Measurements from ENCODE around the gene CACNA1F.

Gene CACNA1F

DNA sequence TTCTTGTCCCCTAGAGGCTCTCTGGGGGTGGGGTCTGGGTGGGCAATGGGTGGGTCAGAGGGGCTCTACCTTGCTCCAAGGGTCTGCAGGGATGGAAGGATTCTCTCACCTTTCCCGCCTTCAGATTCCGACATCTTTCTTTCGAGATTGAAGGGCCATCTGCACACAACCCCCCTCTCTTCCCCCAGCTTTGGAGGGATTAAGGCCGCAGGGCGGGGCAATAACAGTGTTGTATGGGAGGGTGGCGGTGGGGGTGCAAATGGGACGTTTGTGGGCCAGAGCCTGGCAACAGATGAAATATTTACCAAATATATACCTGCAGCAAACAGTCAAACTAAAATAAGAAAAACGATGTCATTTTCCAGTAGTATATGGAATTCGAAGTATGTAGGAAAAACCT lies at the start of gene CACNA1F:
TSS of gene CACNA1F (minus strand) at position 165 of the 400 bp plus-strand sequence. CDS start at position 134, 31 bp downstream.
- no peak for DNase-seq

- no peak for DNase-seq
Measured at GRCh38 chrX:49282647-49283011, 49.5 kb upstream of the CACNA1F start.

DNA sequence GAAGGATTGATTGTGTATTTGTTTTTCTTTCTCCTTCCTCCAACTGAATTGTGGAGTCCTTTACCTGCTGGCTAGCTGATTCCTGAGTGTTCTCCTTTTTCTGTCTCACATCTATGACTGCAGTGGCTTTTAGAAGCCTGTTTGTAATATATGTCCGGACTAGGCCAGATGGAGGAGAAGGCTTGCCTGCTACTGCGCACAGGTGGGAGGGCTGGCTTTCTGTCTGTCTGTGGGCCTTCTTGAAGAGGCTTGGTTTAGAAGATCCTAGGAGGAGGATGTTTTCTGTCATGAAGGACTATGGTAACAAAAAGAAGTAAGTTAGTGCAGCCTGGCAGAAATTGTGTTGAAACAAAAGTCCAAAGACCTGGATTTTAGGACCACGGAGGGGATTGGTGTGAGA lies 44.9 kb upstream of the CACNA1F start:
- no peak for DNase-seq

GRCh38 chrX:49277535-49277830 lies 44.3 kb upstream of the CACNA1F start:
- no peak for DNase-seq

DNA sequence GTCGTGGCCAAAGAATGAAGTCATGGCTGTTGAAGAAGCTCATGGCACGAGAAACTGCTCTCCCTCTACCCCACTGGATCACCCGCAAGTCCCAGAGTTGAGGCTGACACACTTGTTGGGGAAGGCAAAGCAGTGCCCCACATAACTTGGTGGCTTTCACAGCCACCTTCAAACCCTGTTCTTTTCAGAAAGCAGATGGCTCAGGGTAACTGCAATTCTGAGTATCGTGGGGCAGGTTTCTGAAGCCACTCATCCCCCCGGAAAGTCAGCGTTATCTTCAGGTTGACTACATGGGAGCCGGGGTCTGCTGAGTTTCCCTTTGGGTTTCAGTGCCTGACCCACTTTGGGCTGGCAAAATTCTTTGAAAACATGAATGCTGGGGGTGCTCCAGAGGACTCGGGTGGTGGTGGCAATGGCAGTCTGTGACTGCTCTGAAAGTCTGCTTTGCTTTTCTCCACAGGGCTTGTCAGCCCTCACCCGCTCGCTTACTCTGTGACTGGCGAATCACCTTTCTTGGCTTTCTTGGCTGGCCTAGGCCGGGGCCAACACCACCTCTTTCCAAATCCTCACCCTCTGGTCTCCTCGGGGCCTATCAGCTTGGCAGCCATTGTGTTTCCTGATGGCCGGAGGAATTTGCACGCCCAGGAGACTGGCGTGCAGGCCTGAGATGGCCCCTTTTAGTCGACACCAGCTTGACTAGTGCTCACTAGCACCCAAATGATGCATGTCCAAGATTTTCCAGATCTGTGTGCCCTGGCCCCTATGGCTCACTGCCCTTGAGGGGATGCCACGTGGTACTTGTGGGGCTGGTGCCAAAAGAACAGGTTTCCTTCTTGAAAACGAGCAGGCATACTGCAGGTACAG lies 43.8 kb upstream of the CACNA1F start:
- no peak for DNase-seq

- no peak for DNase-seq
Measured at GRCh38 chrX:49276207-49276606, 43.1 kb upstream of the CACNA1F start.

DNA sequence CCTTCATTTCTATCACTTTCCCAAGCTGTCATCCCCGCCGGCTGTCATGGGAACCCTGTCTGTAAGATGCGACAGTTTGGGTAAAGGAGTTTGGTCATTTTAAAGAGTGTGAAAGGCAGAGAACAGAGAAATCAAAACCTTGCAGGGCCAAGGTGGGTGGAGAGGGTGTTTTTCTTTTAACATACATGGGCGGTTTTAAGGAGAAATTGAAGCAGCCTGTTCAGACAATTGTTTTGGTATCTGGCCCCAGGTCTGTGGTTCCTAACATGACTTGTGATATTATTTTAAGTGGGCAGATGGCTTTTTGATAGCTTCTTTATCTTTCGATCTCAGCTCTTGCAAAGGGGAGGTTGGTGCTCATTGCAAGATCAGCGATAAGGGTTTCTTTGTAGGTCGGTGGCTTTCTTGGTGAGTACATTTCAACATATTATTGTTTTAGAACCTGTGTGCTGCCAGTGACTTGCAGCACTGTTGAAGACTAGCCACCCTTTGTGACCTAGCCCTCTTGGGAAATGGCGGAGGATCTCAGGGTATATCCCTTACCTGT lies 40.1 kb upstream of the CACNA1F start:
- no peak for DNase-seq

- DNase-seq: no peak
Measured at GRCh38 chrX:49272421-49272820, 39.3 kb upstream of the CACNA1F start.

DNA sequence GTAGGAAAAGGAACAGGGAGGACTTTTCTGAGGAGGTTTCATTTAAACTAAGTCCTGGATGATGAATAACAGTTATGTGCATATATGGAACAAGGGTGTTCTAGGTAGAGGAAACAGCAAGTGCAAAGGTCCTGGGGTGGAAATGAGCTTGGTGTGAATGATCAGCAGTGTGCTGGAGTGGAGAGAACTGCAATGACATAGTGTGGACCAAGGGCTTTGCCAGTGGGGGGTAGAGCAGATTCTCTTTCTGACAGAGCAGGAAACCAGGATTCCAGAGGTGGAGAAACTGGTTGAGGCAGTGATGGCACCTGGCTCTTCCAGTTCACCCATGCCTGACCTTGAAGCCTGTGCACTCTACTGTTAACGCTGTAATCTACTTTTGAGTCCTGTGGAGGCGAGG lies 38.2 kb upstream of the CACNA1F start:
- no peak for DNase-seq

- no peak for DNase-seq
Measured at GRCh38 chrX:49270249-49270921, 37.2 kb upstream of the CACNA1F start.

GRCh38 chrX:49269767-49270248 lies 36.7 kb upstream of the CACNA1F start, which contains the start of gene PPP1R3F:
TSS of gene PPP1R3F (plus strand) at chrX:49269793. CDS start at chrX:49269870, 77 bp downstream.
- no peak for DNase-seq

GRCh38 chrX:49269010-49269766 lies 36.0 kb upstream of the CACNA1F start:
- peak; percentile 96 for DNase-seq

DNA sequence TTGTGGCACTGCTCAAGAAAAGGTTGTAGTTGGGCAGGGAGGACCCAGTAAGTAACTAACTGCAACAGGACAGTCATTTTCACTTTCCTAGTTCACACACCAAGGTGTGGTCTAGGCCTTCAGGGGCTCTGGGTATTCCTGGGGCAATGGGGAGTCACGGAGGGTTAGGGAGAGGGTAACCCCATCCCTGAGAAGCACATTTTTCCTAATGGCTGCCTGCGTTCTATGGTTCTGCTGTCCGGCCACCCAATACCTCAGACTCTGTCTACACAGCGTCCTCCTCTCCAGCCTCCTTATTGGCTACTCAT lies 35.5 kb upstream of the CACNA1F start:
- DNase-seq: no peak

DNA sequence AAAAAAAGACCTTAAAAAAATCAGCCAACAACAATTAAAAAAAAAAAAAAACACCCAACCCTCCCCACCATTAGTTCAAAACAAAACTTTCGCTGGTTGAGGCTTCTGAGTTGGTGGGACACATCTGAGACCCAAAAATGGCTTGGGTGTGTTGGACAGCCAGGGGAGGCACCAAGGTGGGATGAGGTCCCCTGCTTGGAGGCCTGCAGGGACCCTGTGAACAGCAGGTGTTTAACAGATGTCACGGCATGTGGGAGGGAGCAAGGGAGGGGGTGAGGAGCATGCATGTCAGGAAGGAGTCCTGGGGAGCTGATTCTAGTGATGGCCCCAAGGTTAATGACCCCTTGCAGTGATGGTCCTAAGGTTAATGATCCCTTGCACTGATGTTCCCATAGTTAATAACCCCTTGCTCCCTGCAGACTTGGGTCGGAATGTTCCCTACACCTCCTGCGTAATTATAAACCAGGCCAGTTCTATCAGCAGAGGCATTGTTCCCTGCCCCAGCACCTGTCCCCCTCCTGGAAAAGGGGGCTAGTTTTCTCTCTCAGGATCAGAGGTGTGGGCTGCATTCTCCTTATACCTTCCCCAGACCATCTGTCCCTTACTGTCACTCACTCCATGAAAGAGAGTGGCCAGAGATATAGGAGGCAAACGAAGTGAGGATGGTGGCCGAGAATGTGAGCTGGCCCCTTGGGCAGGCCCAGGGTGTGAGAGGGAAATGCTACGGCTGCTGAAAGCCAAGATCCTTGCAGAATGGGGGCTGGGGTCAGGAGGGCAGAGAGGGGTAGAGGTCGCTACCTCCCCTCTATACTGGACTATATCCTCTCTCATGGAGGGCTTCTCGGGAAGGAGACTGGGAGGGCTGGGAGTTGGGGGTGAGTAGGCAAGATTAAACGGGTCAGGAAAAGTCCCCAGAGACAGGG lies 33.6 kb upstream of the CACNA1F start:
- DNase-seq: no peak

DNA sequence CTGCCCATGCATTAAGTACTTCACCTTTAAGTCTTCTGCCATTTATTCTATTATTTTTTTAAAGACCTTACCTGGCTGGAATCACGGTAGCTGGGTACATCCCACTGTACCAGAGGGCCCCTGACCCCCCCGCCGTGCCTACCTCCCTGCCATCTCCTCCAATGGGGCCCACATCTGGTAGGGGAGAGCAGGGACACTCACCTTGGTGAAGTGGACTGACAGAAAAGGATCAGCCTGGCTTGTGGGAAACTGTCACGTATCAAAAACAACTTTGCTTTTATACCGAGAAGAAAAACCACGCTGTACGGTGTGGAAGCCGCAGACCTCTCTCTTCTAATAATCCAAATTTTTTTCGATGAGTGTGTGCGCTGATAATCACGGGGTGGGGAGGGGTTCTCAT lies 31.3 kb upstream of the CACNA1F start, which contains the start of gene FOXP3:
TSS of gene FOXP3 (minus strand) at position 251 of the 400 bp plus-strand sequence. CDS start 6,205 bp downstream, outside the sequence.
- no peak for DNase-seq

DNA sequence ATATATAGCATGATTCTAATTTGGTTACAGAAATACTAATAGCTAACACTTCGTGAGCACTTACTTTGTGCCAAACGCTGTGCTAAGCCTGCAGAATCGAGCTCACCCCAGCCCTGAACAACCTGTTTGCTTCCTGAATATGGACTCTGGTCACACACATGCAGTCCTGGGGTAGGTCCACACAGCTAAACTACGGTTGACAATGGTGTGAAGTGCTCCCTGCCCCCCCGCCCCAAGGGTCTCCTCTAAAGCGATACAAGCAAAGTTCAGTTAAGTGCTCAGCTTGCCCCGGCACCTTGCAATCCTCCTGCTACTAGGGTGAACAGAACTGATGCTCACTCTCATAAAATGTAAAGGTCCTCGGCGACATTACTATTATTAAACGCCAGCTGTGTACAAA lies 30.5 kb upstream of the CACNA1F start:
- DNase-seq: no peak

DNA sequence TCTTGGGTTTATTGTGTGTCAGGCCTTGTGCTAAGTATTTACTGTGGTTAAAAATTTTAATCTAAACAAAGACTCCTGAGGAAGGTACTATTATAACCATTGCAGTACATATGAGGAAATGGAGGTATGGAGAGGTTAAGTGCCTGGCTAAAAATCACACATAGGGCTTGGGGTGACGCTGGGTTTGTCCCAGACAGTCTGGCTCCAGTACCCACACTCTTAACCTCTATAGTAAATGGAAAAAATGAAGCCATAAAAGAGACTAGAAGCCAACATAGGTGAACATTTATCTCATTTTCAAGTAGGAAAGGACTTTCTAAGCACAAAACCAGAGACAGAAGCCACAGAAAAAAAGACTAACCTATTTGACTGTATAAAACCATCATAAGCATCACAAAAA lies 29.5 kb upstream of the CACNA1F start:
- DNase-seq: no peak

DNA sequence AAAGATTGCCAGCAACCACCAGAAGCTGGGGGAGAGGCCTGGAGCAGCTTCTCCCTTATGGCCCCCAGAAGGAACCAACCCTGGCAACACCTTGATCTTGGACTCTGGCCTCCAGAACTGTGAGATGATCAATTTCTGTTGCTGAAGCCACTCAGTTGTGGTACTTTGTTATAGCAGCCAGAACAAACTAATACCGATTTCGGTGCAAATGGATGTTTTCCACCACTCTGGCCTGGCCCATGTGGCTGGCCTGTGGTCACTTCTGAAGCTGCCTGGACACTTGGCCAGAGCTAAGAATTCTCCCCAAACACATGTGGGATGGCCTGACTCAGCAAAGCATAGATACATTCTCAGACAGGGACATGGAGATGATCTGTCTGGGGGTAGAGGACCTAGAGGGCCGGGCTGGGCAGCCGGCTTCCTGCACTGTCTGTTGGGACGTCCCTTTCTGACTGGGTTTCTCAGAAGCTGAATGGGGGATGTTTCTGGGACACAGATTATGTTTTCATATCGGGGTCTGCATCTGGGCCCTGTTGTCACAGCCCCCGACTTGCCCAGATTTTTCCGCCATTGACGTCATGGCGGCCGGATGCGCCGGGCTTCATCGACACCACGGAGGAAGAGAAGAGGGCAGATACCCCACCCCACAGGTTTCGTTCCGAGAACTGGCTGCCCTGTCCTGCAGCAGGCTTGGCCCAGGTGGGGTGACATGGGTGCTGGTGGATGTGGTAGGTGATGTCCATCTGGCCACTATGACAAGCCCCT lies 27.3 kb upstream of the CACNA1F start:
- DNase-seq: no peak

GRCh38 chrX:49258749-49259124 lies 25.6 kb upstream of the CACNA1F start:
- DNase-seq: no peak

- no peak for DNase-seq
Measured at GRCh38 chrX:49257846-49258748, 25.0 kb upstream of the CACNA1F start.
